SK-N-DZ (cell line): ENCODE results near the gene TRIOBP.

Source experiments
- DNase-seq: peaks from one replicate; pipeline ENCODE4 v3.0.0-alpha.2; 2015; ENCODE audit warnings: low spot score
- small RNA-seq, 2 experiments: library from RNA; depleted of rRNA; stranded (forward); fragments of <200 nt; gene quantifications; one replicate each; pipeline ENCODE3, GENCODE V24; 2014

Gene TRIOBP

GRCh38 chr22:37823134-37823985 lies 126.5 kb downstream of the TRIOBP start, which contains the start of gene GALR3:
Gene GALR3 (plus strand): TSS chr22:37823382. CDS start chr22:37823407, 25 bp downstream.
- no peak for DNase-seq

- no peak for DNase-seq
Observed at GRCh38 chr22:37824674-37825641, 128.1 kb downstream of the TRIOBP start.

Small RNAs within 50 kb of the gene (small RNA-seq; reads per million reads assigned to genes)
- gene RN7SL385P, result 0.03 to 0.18 reads per million in 2 experiments
